ENCODE data around the gene CBLC.

The CBLC gene

GRCh38 chr19:44744871-44745332 lies 32.8 kb upstream of the CBLC start:
- no peaks in the 10 kb centered on the region for H4K20me1 ChIP-seq (ENCODE audit: low read depth, low read length)
- no peaks in the 10 kb centered on the region for H3K36me3 ChIP-seq (ENCODE audit: low read length)
- no peak overlapping the region for H3K27ac ChIP-seq (ENCODE audit: low read depth, low read length)
- H3K4me2 ChIP-seq (ENCODE audit: low read depth, low read length, poor library complexity, severe bottlenecking): no peak overlapping the region
- H3K9me3 ChIP-seq (ENCODE audit: insufficient read depth, low read length): no peaks in the 10 kb centered on the region
- no peaks in the 10 kb centered on the region for H3K9me2 ChIP-seq (replicated peaks; ENCODE audit: insufficient read depth, low read length)
- no peak overlapping the region for H3K4me3 ChIP-seq (ENCODE audit: insufficient read depth, low read length, poor library complexity, severe bottlenecking)
- H3F3A ChIP-seq (ENCODE audit: insufficient read depth): peaks cover 9% of the 10 kb centered on the region
- no peak overlapping the region for H2AFZ ChIP-seq (ENCODE audit: low read depth, low read length, severe bottlenecking)
- TF ChIP-seq CTCF (IDR thresholded peaks at IDR 0.05; ENCODE audit: insufficient read depth, low read length, poor library complexity, severe bottlenecking): no peak
- no peak for TF ChIP-seq EZH2phosphoT487 (conservative IDR thresholded peaks at IDR 0.05; ENCODE audit: low read length)
- H3K27me3 ChIP-seq (ENCODE audit: low read length): no peaks in the 10 kb centered on the region
- H3K79me2 ChIP-seq (ENCODE audit: insufficient read depth, low read length): peaks cover 12% of the 10 kb centered on the region
- no peak overlapping the region for H3K9ac ChIP-seq (ENCODE audit: low read length)

- TF ChIP-seq CTCF (IDR thresholded peaks at IDR 0.05; ENCODE audit: insufficient read depth, low read length, poor library complexity, severe bottlenecking) (no peak), EZH2phosphoT487 (conservative IDR thresholded peaks at IDR 0.05; ENCODE audit: low read length) (no peak)
- Histone ChIP-seq H2AFZ (ENCODE audit: low read depth, low read length, severe bottlenecking) (no peak overlapping the region), H3K27me3 (ENCODE audit: low read length) (no peaks in the 10 kb centered on the region), H3K9me3 (ENCODE audit: insufficient read depth, low read length) (no peaks in the 10 kb centered on the region), H3K9ac (ENCODE audit: low read length) (no peak overlapping the region), H3K4me3 (ENCODE audit: insufficient read depth, low read length, poor library complexity, severe bottlenecking) (no peak overlapping the region), H3K79me2 (ENCODE audit: insufficient read depth, low read length) (peaks cover 16% of the 10 kb centered on the region), H3K27ac (ENCODE audit: low read depth, low read length) (no peak overlapping the region), H3K4me2 (ENCODE audit: low read depth, low read length, poor library complexity, severe bottlenecking) (no peak overlapping the region), H3K9me2 (replicated peaks; ENCODE audit: insufficient read depth, low read length) (no peaks in the 10 kb centered on the region), H3F3A (ENCODE audit: insufficient read depth) (peaks cover 14% of the 10 kb centered on the region), H4K20me1 (ENCODE audit: low read depth, low read length) (no peaks in the 10 kb centered on the region), H3K36me3 (ENCODE audit: low read length) (no peaks in the 10 kb centered on the region)
Measured at GRCh38 chr19:44745341-44745831, 32.3 kb upstream of the CBLC start.

- no peak for TF ChIP-seq CTCF (IDR thresholded peaks at IDR 0.05; ENCODE audit: insufficient read depth, low read length, poor library complexity, severe bottlenecking)
- no peak for TF ChIP-seq EZH2phosphoT487 (conservative IDR thresholded peaks at IDR 0.05; ENCODE audit: low read length)
- Histone ChIP-seq H3K27me3 (ENCODE audit: low read length) (no peaks in the 10 kb centered on the region), H3K4me2 (ENCODE audit: low read depth, low read length, poor library complexity, severe bottlenecking) (no peak overlapping the region), H2AFZ (ENCODE audit: low read depth, low read length, severe bottlenecking) (no peak overlapping the region), H3F3A (ENCODE audit: insufficient read depth) (peaks cover 21% of the 10 kb centered on the region), H3K9ac (ENCODE audit: low read length) (no peak overlapping the region), H3K36me3 (ENCODE audit: low read length) (no peaks in the 10 kb centered on the region), H3K9me3 (ENCODE audit: insufficient read depth, low read length) (no peaks in the 10 kb centered on the region), H3K9me2 (replicated peaks; ENCODE audit: insufficient read depth, low read length) (no peaks in the 10 kb centered on the region), H3K79me2 (ENCODE audit: insufficient read depth, low read length) (peaks cover 23% of the 10 kb centered on the region), H3K27ac (ENCODE audit: low read depth, low read length) (no peak overlapping the region), H4K20me1 (ENCODE audit: low read depth, low read length) (no peaks in the 10 kb centered on the region), H3K4me3 (ENCODE audit: insufficient read depth, low read length, poor library complexity, severe bottlenecking) (no peak overlapping the region)
Measured at GRCh38 chr19:44745887-44746600, 31.6 kb upstream of the CBLC start.

Data from SU-DHL-6 (cell line).